ENCODE data around the gene EVA1A. TPM values are rescaled to one million over a fixed set of nuclear protein-coding genes. Genes with fewer than 3 reads are reported as not detected.
"Not testable (repeated sequence)": the region's sequence is repeated elsewhere in the genome, so short reads cannot be mapped to it uniquely, and the experiment has no call there.

EVA1A gene
- total and polyA plus RNA-seq, 4 experiments from 2014 or later = not detected

- H3K27ac Mint-ChIP-seq = no peak overlapping the region
- no peak overlapping the region for H3K4me3 Mint-ChIP-seq
- DNase-seq = no peak
- H3K27me3 Mint-ChIP-seq = peaks cover 4 to 16% of the 10 kb centered on the region in 2 donors
- Histone ChIP-seq H3K4me1 (ENCODE audit: insufficient read depth, low read length) (no peaks in the 10 kb centered on the region), H3K36me3 (ENCODE audit: insufficient read depth, low read length) (no peaks in the 10 kb centered on the region), H3K27me3 (ENCODE audit: insufficient read depth, low read length) (no peaks in the 10 kb centered on the region), H3K9me3 (ENCODE audit: control insufficient read depth in 1 of 2, low read length in 2 of 2) (no peaks in the 10 kb centered on the region), H3K4me3 (ENCODE audit: low read length in 2 of 2) (no peak overlapping the region), H3K27ac (ENCODE audit: low read depth, low read length) (no peak overlapping the region)
- POLR2A ChIA-PET (ENCODE audit: partially characterized antibody) = no interaction called here
- intact Hi-C loops (cut with micrococcal nuclease) = no loop called here
- H3K9me3 Mint-ChIP-seq = peaks cover 0 to 6% (median 1%) of the 10 kb centered on the region in 8 donors
- CTCF ChIA-PET (ENCODE audit: partially characterized antibody) = no interaction called here
- no peaks in the 10 kb centered on the region for H3K4me1 Mint-ChIP-seq
- no peaks in the 10 kb centered on the region for H3K36me3 Mint-ChIP-seq
Measured at GRCh38 chr2:75483878-75484277, 76.9 kb downstream of the EVA1A start.

- Mint-ChIP-seq H3K9me3 (peaks cover 0 to 8% (median 2%) of the 10 kb centered on the region in 8 donors), H3K4me3 (no peak overlapping the region), H3K4me1 (no peaks in the 10 kb centered on the region), H3K27me3 (peaks cover 5 to 18% of the 10 kb centered on the region in 2 donors), H3K36me3 (no peaks in the 10 kb centered on the region), H3K27ac (no peak overlapping the region)
- Histone ChIP-seq H3K27me3 (ENCODE audit: insufficient read depth, low read length) (no peaks in the 10 kb centered on the region), H3K36me3 (ENCODE audit: insufficient read depth, low read length) (no peaks in the 10 kb centered on the region), H3K27ac (ENCODE audit: low read depth, low read length) (no peak overlapping the region), H3K9me3 (ENCODE audit: control insufficient read depth in 1 of 2, low read length in 2 of 2) (no peaks in the 10 kb centered on the region), H3K4me3 (ENCODE audit: low read length in 2 of 2) (no peak overlapping the region), H3K4me1 (ENCODE audit: insufficient read depth, low read length) (no peaks in the 10 kb centered on the region)
- CTCF ChIA-PET (ENCODE audit: partially characterized antibody) = no interaction called here
- POLR2A ChIA-PET (ENCODE audit: partially characterized antibody) = no interaction called here
- DNase-seq = no peak
- intact Hi-C loops (cut with micrococcal nuclease) = no loop called here
Measured at GRCh38 chr2:75482398-75482797, 78.3 kb downstream of the EVA1A start.

- no peak overlapping the region for H3K4me3 ChIP-seq (ENCODE audit: low read length in 2 of 2)
- no peak for DNase-seq
- no peak overlapping the region for H3K27ac ChIP-seq (ENCODE audit: low read depth, low read length)
- H3K9me3 ChIP-seq (ENCODE audit: control insufficient read depth in 1 of 2, low read length in 2 of 2) = no peaks in the 10 kb centered on the region
- ChIA-PET POLR2A (ENCODE audit: partially characterized antibody) (no interaction called here), CTCF (ENCODE audit: partially characterized antibody) (no interaction called here)
- H3K27me3 ChIP-seq (ENCODE audit: insufficient read depth, low read length) = no peaks in the 10 kb centered on the region
- no peaks in the 10 kb centered on the region for H3K4me1 ChIP-seq (ENCODE audit: insufficient read depth, low read length)
- Mint-ChIP-seq H3K27ac (no peak overlapping the region), H3K4me3 (no peak overlapping the region), H3K36me3 (no peaks in the 10 kb centered on the region), H3K27me3 (peaks cover 7 to 18% of the 10 kb centered on the region in 2 donors), H3K9me3 (peaks cover 0 to 4% (median 2%) of the 10 kb centered on the region in 8 donors), H3K4me1 (no peaks in the 10 kb centered on the region)
- no peaks in the 10 kb centered on the region for H3K36me3 ChIP-seq (ENCODE audit: insufficient read depth, low read length)
- intact Hi-C loops (cut with micrococcal nuclease) = no loop called here
Measured at GRCh38 chr2:75480971-75481836, 79.5 kb downstream of the EVA1A start.

- H3K9me3 ChIP-seq (ENCODE audit: control insufficient read depth in 1 of 2, low read length in 2 of 2); H3K36me3 ChIP-seq (ENCODE audit: insufficient read depth, low read length); H3K27ac Mint-ChIP-seq; H3K27ac ChIP-seq (ENCODE audit: low read depth, low read length); intact Hi-C loops (cut with micrococcal nuclease); H3K4me1 Mint-ChIP-seq; H3K27me3 ChIP-seq (ENCODE audit: insufficient read depth, low read length); H3K4me1 ChIP-seq (ENCODE audit: insufficient read depth, low read length); CTCF ChIA-PET (ENCODE audit: partially characterized antibody); H3K4me3 ChIP-seq (ENCODE audit: low read length in 2 of 2); H3K36me3 Mint-ChIP-seq; H3K4me3 Mint-ChIP-seq; H3K9me3 Mint-ChIP-seq; DNase-seq; POLR2A ChIA-PET (ENCODE audit: partially characterized antibody): not testable (repeated sequence)
- peaks cover 2 to 14% of the 10 kb centered on the region in 2 donors for H3K27me3 Mint-ChIP-seq
Measured at GRCh38 chr2:75477696-75478095, 83.0 kb downstream of the EVA1A start.

- no peaks in the 10 kb centered on the region for H3K36me3 ChIP-seq (ENCODE audit: insufficient read depth, low read length)
- CTCF ChIA-PET (ENCODE audit: partially characterized antibody) = no interaction called here
- Mint-ChIP-seq H3K4me1 (no peaks in the 10 kb centered on the region), H3K4me3 (no peak overlapping the region), H3K27ac (no peak overlapping the region), H3K27me3 (peaks cover 2 to 14% of the 10 kb centered on the region in 2 donors), H3K9me3 (peaks cover 0 to 3% (median under 1%) of the 10 kb centered on the region in 8 donors), H3K36me3 (no peaks in the 10 kb centered on the region)
- no peaks in the 10 kb centered on the region for H3K27me3 ChIP-seq (ENCODE audit: insufficient read depth, low read length)
- no peaks in the 10 kb centered on the region for H3K4me1 ChIP-seq (ENCODE audit: insufficient read depth, low read length)
- POLR2A ChIA-PET (ENCODE audit: partially characterized antibody) = no interaction called here
- no peak overlapping the region for H3K27ac ChIP-seq (ENCODE audit: low read depth, low read length)
- H3K4me3 ChIP-seq (ENCODE audit: low read length in 2 of 2) = no peak overlapping the region
- DNase-seq = no peak
- H3K9me3 ChIP-seq (ENCODE audit: control insufficient read depth in 1 of 2, low read length in 2 of 2) = no peaks in the 10 kb centered on the region
- intact Hi-C loops (cut with micrococcal nuclease) = no loop called here
Measured at GRCh38 chr2:75476761-75477160, 84.0 kb downstream of the EVA1A start.

- Mint-ChIP-seq H3K27ac (no peak overlapping the region), H3K4me3 (no peak overlapping the region), H3K27me3 (peaks cover 4 to 14% of the 10 kb centered on the region in 2 donors), H3K9me3 (peaks cover 0 to 3% (median under 1%) of the 10 kb centered on the region in 8 donors), H3K4me1 (no peaks in the 10 kb centered on the region), H3K36me3 (no peaks in the 10 kb centered on the region)
- no peak overlapping the region for H3K27ac ChIP-seq (ENCODE audit: low read depth, low read length)
- no peaks in the 10 kb centered on the region for H3K4me1 ChIP-seq (ENCODE audit: insufficient read depth, low read length)
- CTCF ChIA-PET (ENCODE audit: partially characterized antibody) = no interaction called here
- no peaks in the 10 kb centered on the region for H3K27me3 ChIP-seq (ENCODE audit: insufficient read depth, low read length)
- intact Hi-C loops (cut with micrococcal nuclease) = no loop called here
- DNase-seq = no peak
- H3K9me3 ChIP-seq (ENCODE audit: control insufficient read depth in 1 of 2, low read length in 2 of 2) = no peaks in the 10 kb centered on the region
- H3K4me3 ChIP-seq (ENCODE audit: low read length in 2 of 2) = no peak overlapping the region
- POLR2A ChIA-PET (ENCODE audit: partially characterized antibody) = no interaction called here
- no peaks in the 10 kb centered on the region for H3K36me3 ChIP-seq (ENCODE audit: insufficient read depth, low read length)
Measured at GRCh38 chr2:75475976-75476375, 84.8 kb downstream of the EVA1A start.

- H3K4me3 ChIP-seq (ENCODE audit: low read length in 2 of 2) = no peak overlapping the region
- CTCF ChIA-PET (ENCODE audit: partially characterized antibody) = no interaction called here
- no peaks in the 10 kb centered on the region for H3K4me1 Mint-ChIP-seq
- H3K4me3 Mint-ChIP-seq = no peak overlapping the region
- H3K27ac ChIP-seq (ENCODE audit: low read depth, low read length) = no peak overlapping the region
- H3K36me3 ChIP-seq (ENCODE audit: insufficient read depth, low read length) = no peaks in the 10 kb centered on the region
- peaks cover 0 to 2% (median 0%) of the 10 kb centered on the region in 8 donors for H3K9me3 Mint-ChIP-seq
- no peak for DNase-seq
- POLR2A ChIA-PET (ENCODE audit: partially characterized antibody) = no interaction called here
- peaks cover 4 to 11% of the 10 kb centered on the region in 2 donors for H3K27me3 Mint-ChIP-seq
- intact Hi-C loops (cut with micrococcal nuclease) = no loop called here
- no peaks in the 10 kb centered on the region for H3K27me3 ChIP-seq (ENCODE audit: insufficient read depth, low read length)
- H3K36me3 Mint-ChIP-seq = no peaks in the 10 kb centered on the region
- no peaks in the 10 kb centered on the region for H3K9me3 ChIP-seq (ENCODE audit: control insufficient read depth in 1 of 2, low read length in 2 of 2)
- H3K27ac Mint-ChIP-seq = no peak overlapping the region
- no peaks in the 10 kb centered on the region for H3K4me1 ChIP-seq (ENCODE audit: insufficient read depth, low read length)
Measured at GRCh38 chr2:75475049-75475448, 85.7 kb downstream of the EVA1A start.

Measured in CD4-positive, alpha-beta memory T cell (primary cell).